Endothelial cell of umbilical vein (primary cell): ENCODE results near the gene WDR48. TPM values are rescaled to one million over a fixed set of nuclear protein-coding genes. Genes with fewer than 3 reads are reported as not detected.
"Not testable (repeated sequence)": the region's sequence is repeated elsewhere in the genome, so short reads cannot be mapped to it uniquely, and the experiment has no call there.

Experiments used
- BruUV-seq: library from RNA; stranded (reverse); fragments of 400-500 nt; replicated peaks from 2 replicates; lab custom pipeline; 2021; lab: Mats Ljungman, UMichigan
- CTCF ChIA-PET: fragments of 300-600, 350-600 bp; sonication (Branson Sonifier 250); formaldehyde crosslinking; loops from one replicate; lab custom pipeline; 2021; ENCODE audit warnings: antibody characterized with exemption, inconsistent platforms; lab: Charles Lee
- POLR2A ChIA-PET: fragments of 300-600, 350-600 bp; sonication (Branson Sonifier 250); formaldehyde crosslinking; loops from one replicate; lab custom pipeline; 2021; ENCODE audit warnings: antibody characterized with exemption, inconsistent platforms; lab: Charles Lee
- DNase-seq: peaks from one replicate; pipeline ENCODE4 v3.0.0-alpha.2; 2011; ENCODE audit warnings: low read depth, low spot score
- FAIRE-seq: peaks from 2 replicates; lab custom pipeline; 2011; peaks lifted over from hg19 to GRCh38; lab: Jason Lieb, UNC
- H2AFZ ChIP-seq: 2 replicates; pipeline ENCODE4 v1.6.0; 2012; ENCODE audit warnings: low read depth, low read length, control low read depth, inconsistent platforms
- H3K27ac ChIP-seq: 2 replicates; pipeline ENCODE4 v1.5.1; 2011; ENCODE audit warnings: low read depth, mild to moderate bottlenecking, control low read depth, low read length, moderate library complexity; ENCODE audit not compliant: insufficient read depth
- H3K27me3 ChIP-seq, 2 experiments: 2 replicates each; pipeline versions ENCODE4 v1.6.0 to v1.6.1; 2011; ENCODE audit warnings: low read length in 2 of 2, mixed read lengths in 1 of 2; ENCODE audit not compliant: control insufficient read depth in 2 of 2, insufficient read depth in 2 of 2
- H3K36me3 ChIP-seq, 2 experiments: 2 replicates in 1 of 2; 3 replicates in 1 of 2; pipeline ENCODE4 v1.5.1; 2011; ENCODE audit warnings: low read length in 2 of 2, mild to moderate bottlenecking in 1 of 2, moderate library complexity in 1 of 2; ENCODE audit not compliant: control insufficient read depth in 2 of 2, insufficient read depth in 2 of 2; ENCODE audit errors: extremely low read depth in 1 of 2
- H3K4me1 ChIP-seq: 3 replicates; pipeline ENCODE4 v1.5.1; 2011; ENCODE audit warnings: mild to moderate bottlenecking, low read length; ENCODE audit not compliant: control insufficient read depth, insufficient read depth; ENCODE audit errors: extremely low read depth
- H3K4me2 ChIP-seq: 2 replicates; pipeline ENCODE4 v1.6.1; 2011; ENCODE audit warnings: low read length, control low read depth, mixed read lengths; ENCODE audit not compliant: insufficient read depth
- H3K4me3 ChIP-seq, 3 experiments: fragments of 200-600 bp in 1 of 3; sonication (generic), shearing (Covaris generic) in 1 of 3; replicated peaks in 1 of 3; 2 replicates each; pipeline ENCODE4 v1.5.1; 2011 to 2016; ENCODE audit warnings: control low read depth in 3 of 3, low read length in 3 of 3, mild to moderate bottlenecking in 2 of 3, inconsistent platforms in 1 of 3, low read depth in 1 of 3, moderate library complexity in 1 of 3; ENCODE audit not compliant: insufficient read depth in 1 of 3
- H3K79me2 ChIP-seq: 2 replicates; pipeline ENCODE4 v1.6.0; 2012; ENCODE audit warnings: low read length, inconsistent platforms; ENCODE audit not compliant: control insufficient read depth, insufficient read depth
- H3K9ac ChIP-seq: replicated peaks from 2 replicates; pipeline ENCODE3; 2011; ENCODE audit warnings: low read length, control low read depth; ENCODE audit not compliant: insufficient read depth; ENCODE audit errors: extremely low read depth
- H3K9me1 ChIP-seq: replicated peaks from 3 replicates; pipeline ENCODE4 v1.6.0; 2011; ENCODE audit warnings: mild to moderate bottlenecking, low read length; ENCODE audit not compliant: control insufficient read depth, insufficient read depth; ENCODE audit errors: extremely low read depth
- H3K9me3 ChIP-seq: replicated peaks from 2 replicates; pipeline ENCODE4 v1.5.1; 2012; ENCODE audit warnings: low read length, inconsistent platforms; ENCODE audit not compliant: control insufficient read depth, insufficient read depth
- H4K20me1 ChIP-seq: replicated peaks from 2 replicates; pipeline ENCODE3; 2011; ENCODE audit warnings: mild to moderate bottlenecking, low read length; ENCODE audit not compliant: control insufficient read depth, insufficient read depth; ENCODE audit errors: extremely low read depth
- CTCF ChIP-seq, 2 donors: IDR thresholded peaks; 1 replicate in 1 of 2; 2 replicates in 1 of 2; pipeline ENCODE4 v1.5.1; 2011; ENCODE audit warnings: low read length in 2 of 2, mild to moderate bottlenecking in 2 of 2, moderate library complexity in 2 of 2, control low read depth in 1 of 2, inconsistent platforms in 1 of 2, low read depth in 1 of 2; ENCODE audit not compliant: insufficient read depth in 1 of 2; ENCODE audit errors: extremely low read depth in 1 of 2
- EZH2 ChIP-seq: IDR thresholded peaks from 2 replicates; pipeline ENCODE4 v1.6.1; 2012; ENCODE audit warnings: borderline replicate concordance, low read depth, mild to moderate bottlenecking, moderate library complexity, low read length, inconsistent platforms; ENCODE audit not compliant: severe bottlenecking
- FOS ChIP-seq: IDR thresholded peaks from 2 replicates; pipeline ENCODE4 v1.6.1; 2011; ENCODE audit warnings: mild to moderate bottlenecking, low read length, moderate library complexity, borderline replicate concordance; ENCODE audit not compliant: insufficient read depth
- GATA2 ChIP-seq: IDR thresholded peaks from 2 replicates; pipeline ENCODE4 v1.7.0; 2011; ENCODE audit warnings: low read depth, mild to moderate bottlenecking, moderate library complexity, mixed read lengths, low read length; ENCODE audit not compliant: insufficient read length, insufficient read depth
- JUN ChIP-seq: IDR thresholded peaks from 2 replicates; pipeline ENCODE4 v1.6.1; 2011; ENCODE audit warnings: borderline replicate concordance, low read depth; ENCODE audit not compliant: insufficient read length, insufficient read depth
- MAX ChIP-seq: IDR thresholded peaks from 2 replicates; pipeline ENCODE4 v1.6.1; 2011; ENCODE audit not compliant: insufficient read depth, insufficient read length
- MYC ChIP-seq: IDR thresholded peaks from one replicate; pipeline ENCODE4 v1.6.1; 2011; ENCODE audit warnings: mild to moderate bottlenecking, low read depth, low read length
- POLR2A ChIP-seq: IDR thresholded peaks from 2 replicates; pipeline ENCODE4 v1.6.1; 2012; ENCODE audit warnings: low read depth, mild to moderate bottlenecking, control low read depth, low read length
- POLR2AphosphoS5 ChIP-seq: IDR thresholded peaks from 2 replicates; pipeline ENCODE4 v1.6.1; 2012; ENCODE audit warnings: low read depth, mild to moderate bottlenecking, control low read depth, low read length, moderate library complexity; ENCODE audit not compliant: insufficient read depth
- dilution Hi-C: fragments of 300-500 bp; cut with MboI; formaldehyde crosslinking; loops from one replicate; pipeline ENCODE4 v1.15.0; 2019; ENCODE audit warnings: low sequenced_read_pairs; ENCODE audit not compliant: extremely low pct_ligation_motif_present
- intact Hi-C: fragments of 100-400 bp; cut with micrococcal nuclease; formaldehyde crosslinking; loops from one replicate; pipeline ENCODE4 v1.10.0; 2022
- polyA plus RNA-seq, 4 experiments: library from polyadenylated mRNA; depleted of rRNA in 3 of 4; stranded (reverse) in 3 of 4; unstranded in 1 of 4; fragments of >200 nt; gene quantifications; 2 replicates each; pipeline versions ENCODE4 v1.2.1 to v1.2.3, GENCODE V29; 2011 to 2012; ENCODE audit warnings: missing spikeins in 1 of 4
- total RNA-seq: library from RNA; stranded (reverse); gene quantifications from 2 replicates; pipeline ENCODE4 v1.2.3, GENCODE V29; 2021

Gene WDR48
- total and polyA plus RNA-seq, 2 donors (not counting 3 experiments of a cell fraction or from before 2014, with no cell fraction given) = 13.7 to 25.3 TPM

DNA sequence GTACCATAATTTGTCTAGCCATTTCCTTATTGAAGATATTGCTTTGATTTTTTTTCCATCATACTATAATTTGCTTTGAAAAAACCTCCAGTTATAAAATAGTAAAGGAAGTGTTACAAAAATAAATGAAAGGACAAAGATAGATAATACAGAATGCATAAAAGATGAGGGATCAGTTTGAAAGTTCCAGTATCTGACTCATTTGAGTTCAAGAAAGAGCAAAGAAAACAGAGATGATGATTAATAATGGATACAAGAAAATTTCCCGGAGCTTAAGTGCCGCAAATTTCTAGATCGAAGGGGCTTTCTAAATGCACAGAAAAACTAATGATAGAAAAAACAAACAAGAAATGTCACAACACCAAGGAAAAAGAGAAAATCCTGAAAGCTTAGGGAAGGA, 4.3 kb downstream of the WDR48 start:
- Histone ChIP-seq H3K36me3 (no peaks in the 10 kb centered on the region), H3K27me3 (no peaks in the 10 kb centered on the region), H3K79me2 (peaks cover 3% of the 10 kb centered on the region), H3K4me2 (peak overlapping the region; percentile 25), H4K20me1 (no peaks in the 10 kb centered on the region), H3K4me1 (peaks cover 6% of the 10 kb centered on the region), H3K9me1 (no peaks in the 10 kb centered on the region), H3K9ac (no peak overlapping the region), H3K9me3 (no peaks in the 10 kb centered on the region), H3K4me3 (no peak overlapping the region), H2AFZ (no peak overlapping the region), H3K27ac (no peak overlapping the region)
- intact Hi-C loops = no loop called here
- ChIA-PET CTCF (no interaction called here), POLR2A (no interaction called here)
- dilution Hi-C loops = no loop called here
- no TSS peak for BruUV-seq
- TF ChIP-seq GATA2 (no peak), FOS (no peak), JUN (no peak), POLR2A (no peak), EZH2 (no peak), CTCF (IDR thresholded peaks at IDR 0.05; ENCODE audit: extremely low read depth in 1 of 2, insufficient read depth in 1 of 2, low read depth in 1 of 2, low read length in 2 of 2) (no peak), POLR2AphosphoS5 (no peak), MYC (no peak), MAX (no peak)
- FAIRE-seq (no peak), DNase-seq (no peak)

DNA sequence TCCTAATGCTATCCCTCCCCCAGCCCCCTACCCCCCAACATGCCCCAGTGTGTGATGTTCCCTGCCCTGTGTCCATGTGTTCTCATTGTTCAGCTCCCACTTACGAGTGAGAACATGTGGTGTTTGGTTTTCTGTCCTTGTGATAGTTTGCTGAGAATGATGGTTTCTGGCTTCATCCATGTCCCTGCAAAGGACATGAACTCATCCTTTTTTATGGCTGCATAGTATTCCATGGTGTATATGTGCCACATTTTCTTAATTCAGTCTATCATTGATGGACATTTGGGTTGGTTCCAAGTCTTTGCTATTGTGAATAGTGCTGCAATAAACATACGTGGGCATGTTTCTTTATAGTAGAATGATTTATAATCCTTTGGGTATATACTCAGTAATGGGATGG, 9.4 kb downstream of the WDR48 start:
- H2AFZ ChIP-seq, H3K4me2 ChIP-seq, H3K27ac ChIP-seq, H3K79me2 ChIP-seq, DNase-seq, H4K20me1 ChIP-seq, BruUV-seq, FAIRE-seq, H3K4me1 ChIP-seq, CTCF ChIA-PET, H3K9ac ChIP-seq, H3K9me1 ChIP-seq, intact Hi-C loops, dilution Hi-C loops, H3K9me3 ChIP-seq, H3K36me3 ChIP-seq, H3K4me3 ChIP-seq, POLR2A ChIA-PET, H3K27me3 ChIP-seq: not testable (repeated sequence)
